ENCODE data around the gene CILP. TPM values are rescaled to one million over a fixed set of nuclear protein-coding genes. Genes with fewer than 3 reads are reported as not detected.

The CILP gene
- total and polyA plus RNA-seq, 8 donors: 0.76 to 28.7 (median 4.5) TPM

- H3K27me3 ChIP-seq: no peaks in the 10 kb centered on the region
- no peaks in the 10 kb centered on the region for H3K36me3 ChIP-seq
- H3K4me3 ChIP-seq: no peak overlapping the region
- no peaks in the 10 kb centered on the region for H3K9me3 ChIP-seq
- no peaks in the 10 kb centered on the region for H3K4me1 ChIP-seq
- H3K27ac ChIP-seq: no peak overlapping the region
- 82 to 91% (median 86%) methylated on average over 3 of the region's 3 CpGs for WGBS, 5 donors
- no peak for DNase-seq
- intact Hi-C loops (cut with DNase I; ENCODE audit: low total_unique reads): no loop called here
- TF ChIP-seq EP300 (IDR thresholded peaks at IDR 0.05) (no peak), CTCF (IDR thresholded peaks at IDR 0.05) (no peak), POLR2A (IDR thresholded peaks at IDR 0.05) (no peak), POLR2AphosphoS5 (IDR thresholded peaks at IDR 0.05) (no peak)
These were observed 7.9 kb upstream of the CILP start for GRCh38 chr15:65219137-65219536.

GRCh38 chr15:65217526-65218482 lies 6.5 kb upstream of the CILP start:
- WGBS, 5 donors: 69 to 83% (median 75%) methylated on average over 10 of the region's 10 CpGs
- no peaks in the 10 kb centered on the region for H3K36me3 ChIP-seq
- DNase-seq: no peak
- no peaks in the 10 kb centered on the region for H3K9me3 ChIP-seq
- intact Hi-C loops (cut with DNase I; ENCODE audit: low total_unique reads): no loop called here
- no peak overlapping the region for H3K27ac ChIP-seq
- H3K4me1 ChIP-seq: no peaks in the 10 kb centered on the region
- H3K27me3 ChIP-seq: no peaks in the 10 kb centered on the region
- TF ChIP-seq POLR2A (IDR thresholded peaks at IDR 0.05) (no peak), EP300 (IDR thresholded peaks at IDR 0.05) (no peak), POLR2AphosphoS5 (IDR thresholded peaks at IDR 0.05) (no peak), CTCF (IDR thresholded peaks at IDR 0.05) (no peak)
- no peak overlapping the region for H3K4me3 ChIP-seq

- H3K27me3 ChIP-seq: no peaks in the 10 kb centered on the region
- TF ChIP-seq POLR2A (IDR thresholded peaks at IDR 0.05) (no peak), CTCF (IDR thresholded peaks at IDR 0.05) (no peak), EP300 (IDR thresholded peaks at IDR 0.05) (no peak), POLR2AphosphoS5 (IDR thresholded peaks at IDR 0.05) (no peak)
These were observed 4.2 kb upstream of the CILP start for GRCh38 chr15:65215496-65215895.

GRCh38 chr15:65214010-65214409 lies 2.7 kb upstream of the CILP start:
- intact Hi-C loops (cut with DNase I; ENCODE audit: low total_unique reads): no loop called here
- Histone ChIP-seq H3K4me1 (peaks cover 0 to 15% (median 12%) of the 10 kb centered on the region in 4 donors), H3K4me3 (no peak overlapping the region), H3K27me3 (no peaks in the 10 kb centered on the region), H3K9me3 (no peaks in the 10 kb centered on the region), H3K27ac (no peak overlapping the region), H3K36me3 (no peaks in the 10 kb centered on the region)
- no peak for DNase-seq
- TF ChIP-seq POLR2AphosphoS5 (IDR thresholded peaks at IDR 0.05) (no peak), CTCF (IDR thresholded peaks at IDR 0.05) (no peak), EP300 (IDR thresholded peaks at IDR 0.05) (no peak), POLR2A (IDR thresholded peaks at IDR 0.05) (no peak)
- WGBS, 5 donors: 68 to 88% (median 79%) methylated on average over 4 of the region's 4 CpGs

More at GRCh38 chr15:65215496-65215895, 4.2 kb upstream of the CILP start:
- H3K27ac ChIP-seq: no peak overlapping the region
- H3K4me3 ChIP-seq: no peak overlapping the region
- H3K4me1 ChIP-seq: peaks cover 0 to 15% (median 12%) of the 10 kb centered on the region in 4 donors
- no peaks in the 10 kb centered on the region for H3K36me3 ChIP-seq
- no peaks in the 10 kb centered on the region for H3K9me3 ChIP-seq
- DNase-seq: no peak
- intact Hi-C loops (cut with DNase I; ENCODE audit: low total_unique reads): no loop called here

Data from stomach (tissue), 9 donors.